Adrenal gland (tissue), 5 donors: ENCODE measurements around the gene DNAJC1.

Source experiments
- POLR2A ChIP-seq, 2 donors: fragments of 450-650 bp; IDR thresholded peaks; one replicate each; pipeline ENCODE4 v1.6.1; 2017; ENCODE audit warnings: antibody characterized with exemption in 2 of 2, mild to moderate bottlenecking in 2 of 2, moderate library complexity in 1 of 2
- TF ChIP-seq, protein P1 (sequence below), 6 experiments: fragments of 450-650 bp in 4 of 6; fragments of 200-600 bp in 2 of 6; sonication (generic) in 1 of 6; IDR thresholded peaks; 1 replicate in 5 of 6; 2 replicates in 1 of 6; pipeline versions ENCODE4 v1.5.1 to v1.8.0; 2016 to 2021; ENCODE audit warnings: antibody characterized with exemption in 6 of 6, mild to moderate bottlenecking in 2 of 6, moderate library complexity in 1 of 6
- donor health status: DM: no; HTN: no; CAD: no.

DNA sequence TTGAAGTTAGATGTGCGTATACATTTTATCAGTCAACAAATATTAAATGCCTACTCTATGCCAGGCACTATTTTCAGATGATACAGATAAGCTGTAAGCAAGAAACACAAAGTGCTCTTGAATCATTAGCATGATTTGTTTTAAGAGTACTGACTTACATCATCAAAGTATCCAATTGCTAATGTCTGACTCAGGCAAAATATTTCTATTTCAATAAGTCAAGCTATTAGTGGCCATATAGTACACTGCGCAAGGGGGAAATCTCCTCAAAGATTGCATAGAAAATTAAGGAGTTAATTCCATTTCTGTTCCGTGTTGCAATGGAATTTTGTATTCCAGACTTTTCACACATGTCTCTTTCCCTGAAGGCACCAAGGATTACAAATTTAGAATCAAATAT lies 46.1 kb upstream of the DNAJC1 start:
- TF ChIP-seq, protein P1, sequence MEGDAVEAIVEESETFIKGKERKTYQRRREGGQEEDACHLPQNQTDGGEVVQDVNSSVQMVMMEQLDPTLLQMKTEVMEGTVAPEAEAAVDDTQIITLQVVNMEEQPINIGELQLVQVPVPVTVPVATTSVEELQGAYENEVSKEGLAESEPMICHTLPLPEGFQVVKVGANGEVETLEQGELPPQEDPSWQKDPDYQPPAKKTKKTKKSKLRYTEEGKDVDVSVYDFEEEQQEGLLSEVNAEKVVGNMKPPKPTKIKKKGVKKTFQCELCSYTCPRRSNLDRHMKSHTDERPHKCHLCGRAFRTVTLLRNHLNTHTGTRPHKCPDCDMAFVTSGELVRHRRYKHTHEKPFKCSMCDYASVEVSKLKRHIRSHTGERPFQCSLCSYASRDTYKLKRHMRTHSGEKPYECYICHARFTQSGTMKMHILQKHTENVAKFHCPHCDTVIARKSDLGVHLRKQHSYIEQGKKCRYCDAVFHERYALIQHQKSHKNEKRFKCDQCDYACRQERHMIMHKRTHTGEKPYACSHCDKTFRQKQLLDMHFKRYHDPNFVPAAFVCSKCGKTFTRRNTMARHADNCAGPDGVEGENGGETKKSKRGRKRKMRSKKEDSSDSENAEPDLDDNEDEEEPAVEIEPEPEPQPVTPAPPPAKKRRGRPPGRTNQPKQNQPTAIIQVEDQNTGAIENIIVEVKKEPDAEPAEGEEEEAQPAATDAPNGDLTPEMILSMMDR (IDR thresholded peaks at IDR 0.05): no peak
- TF ChIP-seq POLR2A (IDR thresholded peaks at IDR 0.05): no peak
